Muscle layer of duodenum (tissue), 2 donors: Measurements from ENCODE around the gene OXCT2.
A peak's percentile ranks its signal among the peaks of the same experiment; 100 is the strongest.
"Not testable (repeated sequence)": the region's sequence is repeated elsewhere in the genome, so short reads cannot be mapped to it uniquely, and the experiment has no call there.

Source experiments
- H3K27ac ChIP-seq: one replicate; pipeline ENCODE4 v1.7.0; 2013; ENCODE audit warnings: mild to moderate bottlenecking, low read length
- H3K27me3 ChIP-seq: one replicate; pipeline ENCODE4 v1.7.0; 2013; ENCODE audit warnings: low read depth, mild to moderate bottlenecking, control low read depth, low read length
- H3K36me3 ChIP-seq, 2 donors: one replicate each; pipeline ENCODE4 v1.7.0; 2013; ENCODE audit warnings: low read length in 2 of 2, control low read depth in 1 of 2, mild to moderate bottlenecking in 1 of 2; ENCODE audit not compliant: insufficient read depth in 2 of 2, control insufficient read depth in 1 of 2
- H3K4me1 ChIP-seq, 2 donors: one replicate each; pipeline ENCODE4 v1.7.0; 2013; ENCODE audit warnings: low read length in 2 of 2, mild to moderate bottlenecking in 2 of 2, control low read depth in 1 of 2, moderate library complexity in 1 of 2; ENCODE audit not compliant: insufficient read depth in 2 of 2, control insufficient read depth in 1 of 2
- H3K4me3 ChIP-seq, 2 donors: one replicate each; pipeline ENCODE4 v1.7.0; 2013; ENCODE audit warnings: low read length in 2 of 2, low read depth in 1 of 2, mild to moderate bottlenecking in 1 of 2
- H3K9me3 ChIP-seq, 2 donors: one replicate each; pipeline ENCODE4 v1.7.0; 2013; ENCODE audit warnings: low read length in 2 of 2, control low read depth in 1 of 2, mild to moderate bottlenecking in 1 of 2; ENCODE audit not compliant: control insufficient read depth in 1 of 2
- donor health status: healthy.

Gene OXCT2

GRCh38 chr1:39771022-39771532, at the start of gene OXCT2:
TSS of gene OXCT2 (minus strand) at chr1:39771348. CDS start at chr1:39771255, 93 bp downstream.
- H3K36me3 ChIP-seq, H3K4me1 ChIP-seq, H3K27me3 ChIP-seq, H3K27ac ChIP-seq, H3K9me3 ChIP-seq: not testable (repeated sequence)
- H3K4me3 ChIP-seq: peak within 1 kb of the TSS in 1 of 2 donors; percentile 19

DNA sequence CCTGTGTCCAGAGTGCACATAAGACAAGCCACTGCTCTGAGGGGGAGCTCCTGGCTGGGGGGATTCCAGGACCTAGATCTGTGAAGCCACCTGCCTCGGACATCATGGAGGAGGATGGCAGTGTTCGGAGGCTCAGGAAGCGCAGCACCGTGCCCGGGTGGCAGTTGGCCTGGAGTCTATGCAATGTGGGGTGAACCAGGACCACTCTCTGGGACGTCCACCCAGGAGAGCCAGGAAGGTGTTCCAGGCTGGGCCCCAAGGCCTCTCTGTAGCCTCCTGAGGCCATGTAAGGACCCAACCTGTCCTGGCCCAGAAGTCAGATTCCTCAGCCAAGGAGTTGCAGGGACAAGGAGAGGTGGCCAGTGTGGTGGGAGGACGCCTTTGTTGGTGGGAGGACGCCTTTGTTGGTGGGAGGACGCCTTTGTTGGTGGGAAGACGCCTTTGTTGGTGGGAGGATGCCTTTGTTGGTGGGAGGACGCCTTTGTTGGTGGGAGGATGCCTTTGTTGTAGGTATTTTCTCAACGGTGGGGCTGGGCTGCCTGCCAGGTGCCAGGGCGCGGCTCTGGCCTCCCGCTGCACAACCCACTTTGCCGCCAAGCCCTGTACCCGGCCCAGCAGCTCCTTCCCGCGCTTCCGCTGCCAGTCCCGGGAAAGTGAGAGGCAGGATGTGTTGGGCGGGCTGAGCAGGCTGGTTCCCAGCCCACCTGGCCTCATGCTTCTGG, 48.1 kb upstream of the OXCT2 start:
- H3K4me3 ChIP-seq: no peak overlapping the region
- no peaks in the 10 kb centered on the region for H3K27me3 ChIP-seq
- no peak overlapping the region for H3K27ac ChIP-seq
- no peaks in the 10 kb centered on the region for H3K9me3 ChIP-seq
- no peaks in the 10 kb centered on the region for H3K4me1 ChIP-seq
- no peaks in the 10 kb centered on the region for H3K36me3 ChIP-seq

GRCh38 chr1:39818482-39818881, 47.3 kb upstream of the OXCT2 start:
- H3K9me3 ChIP-seq: no peaks in the 10 kb centered on the region
- H3K4me1 ChIP-seq: no peaks in the 10 kb centered on the region
- no peak overlapping the region for H3K4me3 ChIP-seq
- no peaks in the 10 kb centered on the region for H3K27me3 ChIP-seq
- peak overlapping the region; percentile 27 for H3K27ac ChIP-seq
- no peaks in the 10 kb centered on the region for H3K36me3 ChIP-seq

DNA sequence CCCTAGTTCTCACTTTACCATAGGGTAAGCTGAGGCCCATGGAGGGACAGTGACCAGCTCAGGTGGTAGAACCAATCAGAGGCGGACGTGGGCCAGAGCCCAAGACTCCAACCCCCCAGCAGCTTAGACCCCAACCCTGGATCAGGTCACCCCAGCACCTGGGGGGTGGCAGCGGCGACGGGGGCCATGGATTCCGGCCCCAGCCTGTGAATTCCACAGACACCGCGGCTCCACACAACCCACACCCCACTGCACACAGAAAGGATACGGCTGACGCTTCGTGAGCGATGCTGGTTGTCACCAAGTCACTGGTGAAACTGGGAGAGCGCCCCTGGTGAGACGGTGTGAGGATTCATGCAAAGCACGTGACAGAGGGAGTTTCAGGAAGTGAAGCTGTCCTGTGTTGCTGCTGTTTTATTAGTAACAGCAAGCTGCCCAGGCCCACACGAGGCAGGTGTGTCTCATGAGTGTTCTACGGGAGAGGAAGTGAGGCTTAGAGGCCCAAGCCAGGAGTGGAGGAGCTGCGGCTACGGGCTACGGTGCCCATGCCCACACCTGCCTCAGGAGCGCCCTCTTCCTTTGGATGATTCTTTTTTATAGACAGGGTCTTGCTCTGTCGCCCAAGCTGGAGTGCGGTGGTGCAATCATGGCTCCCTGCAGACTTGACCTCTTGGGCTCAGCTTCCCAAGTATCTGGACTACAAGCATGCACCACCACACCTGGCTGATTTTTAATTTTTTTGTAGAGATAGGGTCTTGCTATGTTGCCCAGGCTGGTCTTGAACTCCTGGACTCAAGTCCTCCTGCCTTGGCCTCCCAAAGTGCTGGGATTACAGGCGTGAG, 46.2 kb upstream of the OXCT2 start:
- H3K4me3 ChIP-seq, H3K9me3 ChIP-seq, H3K27me3 ChIP-seq, H3K36me3 ChIP-seq, H3K4me1 ChIP-seq: not testable (repeated sequence)
- H3K27ac ChIP-seq: peak overlapping the region; percentile 27

GRCh38 chr1:39816415-39817090, 45.4 kb upstream of the OXCT2 start:
- Histone ChIP-seq H3K4me3 (no peak overlapping the region), H3K27me3 (no peaks in the 10 kb centered on the region), H3K4me1 (no peaks in the 10 kb centered on the region), H3K9me3 (no peaks in the 10 kb centered on the region), H3K27ac (no peak overlapping the region), H3K36me3 (no peaks in the 10 kb centered on the region)

DNA sequence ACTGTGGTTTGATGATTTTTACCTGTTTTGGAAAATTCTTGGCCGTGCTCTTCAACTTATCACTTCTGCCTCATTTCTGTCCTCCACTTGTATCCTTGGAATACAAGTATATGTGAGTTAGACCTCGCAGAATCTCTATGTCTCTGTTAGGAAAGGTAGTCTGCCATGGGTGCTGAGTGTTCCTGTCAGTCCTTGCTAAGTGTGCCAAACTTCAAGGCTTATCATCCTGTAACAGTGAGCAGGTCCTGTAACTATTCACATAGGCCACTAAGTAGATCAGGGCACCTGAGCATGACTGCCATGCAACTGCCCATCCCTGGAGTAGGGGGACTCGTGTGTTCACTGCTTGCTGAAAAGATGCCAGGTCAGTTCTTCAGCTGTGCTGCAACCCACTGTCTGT, 41.8 kb upstream of the OXCT2 start:
- Histone ChIP-seq H3K4me3 (no peak overlapping the region), H3K36me3 (no peaks in the 10 kb centered on the region), H3K27me3 (no peaks in the 10 kb centered on the region), H3K9me3 (no peaks in the 10 kb centered on the region), H3K27ac (no peak overlapping the region), H3K4me1 (no peaks in the 10 kb centered on the region)

- Histone ChIP-seq H3K4me1 (no peaks in the 10 kb centered on the region), H3K4me3 (no peak overlapping the region), H3K27ac (no peak overlapping the region), H3K36me3 (no peaks in the 10 kb centered on the region), H3K9me3 (peaks cover 0 to 7% of the 10 kb centered on the region in 2 donors), H3K27me3 (no peaks in the 10 kb centered on the region)
These were observed 37.8 kb upstream of the OXCT2 start for GRCh38 chr1:39808784-39809517.

DNA sequence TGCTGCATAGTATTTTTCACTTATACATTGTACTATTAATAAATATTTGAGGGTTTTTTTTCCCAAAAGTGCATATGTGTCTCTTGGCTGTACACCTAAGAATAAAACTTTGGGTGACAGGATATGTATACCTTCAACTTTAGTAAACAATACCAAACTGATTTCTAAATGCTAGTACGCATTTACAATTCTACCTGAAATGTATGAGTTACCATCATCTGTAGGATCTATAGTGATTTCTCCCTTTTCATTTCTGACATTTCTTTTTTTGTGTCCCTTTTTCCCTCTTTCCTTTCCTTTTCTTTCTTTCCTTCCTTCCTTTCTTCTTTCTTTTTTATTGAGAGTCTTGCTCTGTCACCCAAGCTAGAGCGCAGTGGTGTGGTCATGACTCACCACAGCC, 34.2 kb upstream of the OXCT2 start:
- no peaks in the 10 kb centered on the region for H3K4me1 ChIP-seq
- peaks cover 0 to 7% of the 10 kb centered on the region in 2 donors for H3K9me3 ChIP-seq
- no peak overlapping the region for H3K4me3 ChIP-seq
- no peak overlapping the region for H3K27ac ChIP-seq
- H3K27me3 ChIP-seq: no peaks in the 10 kb centered on the region
- no peaks in the 10 kb centered on the region for H3K36me3 ChIP-seq

- H3K9me3 ChIP-seq: peaks cover 0 to 7% of the 10 kb centered on the region in 2 donors
- no peaks in the 10 kb centered on the region for H3K27me3 ChIP-seq
- no peaks in the 10 kb centered on the region for H3K36me3 ChIP-seq
- H3K4me1 ChIP-seq: no peaks in the 10 kb centered on the region
- H3K4me3 ChIP-seq: no peak overlapping the region
- H3K27ac ChIP-seq: no peak overlapping the region
These were observed 31.5 kb upstream of the OXCT2 start for GRCh38 chr1:39802496-39803260.

- peaks cover 0 to 2% of the 10 kb centered on the region in 2 donors for H3K9me3 ChIP-seq
- no peaks in the 10 kb centered on the region for H3K4me1 ChIP-seq
- H3K36me3 ChIP-seq: no peaks in the 10 kb centered on the region
- no peak overlapping the region for H3K4me3 ChIP-seq
- H3K27me3 ChIP-seq: no peaks in the 10 kb centered on the region
- H3K27ac ChIP-seq: no peak overlapping the region
These were observed 29.3 kb upstream of the OXCT2 start for GRCh38 chr1:39800471-39800835.
